Measurements from ENCODE around the gene COL11A1. TPM values are rescaled to one million over a fixed set of nuclear protein-coding genes. Genes with fewer than 3 reads are reported as not detected.

Gene COL11A1
- polyA plus RNA-seq (2013, experiment 1 of 2), result 11.3 TPM
- polyA plus RNA-seq (2013, experiment 2 of 2), result 10.9 TPM

DNA sequence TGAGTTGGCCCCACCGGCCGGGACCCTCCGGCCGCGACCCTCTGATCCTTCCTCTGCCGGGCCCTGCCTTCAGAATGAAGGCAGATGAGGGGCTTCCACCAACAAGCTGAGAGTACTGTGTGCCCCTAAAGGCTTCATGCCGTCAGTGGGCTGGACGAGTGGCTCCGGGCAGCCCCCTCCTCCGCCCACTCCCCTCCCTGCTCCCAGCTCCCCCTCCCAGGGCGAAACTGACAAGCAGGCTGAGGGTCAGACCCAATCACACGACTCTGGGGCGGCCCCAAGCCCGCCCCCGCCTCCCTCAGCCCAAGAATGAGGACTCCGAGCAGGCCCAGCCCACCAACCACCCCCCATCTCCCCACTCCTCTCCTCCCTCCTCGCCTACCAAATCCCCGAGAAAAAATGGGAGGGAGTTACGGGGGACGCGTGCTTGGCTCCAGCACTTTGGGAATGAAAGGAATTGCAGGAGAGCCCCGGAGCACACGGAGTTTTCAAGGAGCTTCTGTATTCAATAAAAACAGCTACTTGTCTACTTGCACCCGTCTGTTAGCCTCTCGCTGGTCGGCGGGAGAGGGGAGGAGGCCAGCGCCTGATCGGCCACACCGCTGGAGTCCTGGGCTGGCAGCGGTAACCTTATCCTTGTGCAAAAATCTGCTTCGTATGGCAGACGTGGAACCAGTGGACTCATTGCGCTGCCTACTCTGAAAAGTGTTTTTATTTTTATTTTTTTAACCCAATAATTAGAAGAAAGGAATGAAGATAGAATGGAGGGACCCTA lies at the start of gene COL11A1:
Gene COL11A1, minus strand, starts transcription at position 147 of the 775 bp plus-strand sequence. CDS start 344 bp downstream, outside the sequence.
- H2BK15ac ChIP-seq (replicated peaks; ENCODE audit: low read depth), result no peak within 1 kb of the TSS
- H3K23ac ChIP-seq (ENCODE audit: low read length), result no peak within 1 kb of the TSS
- no CpG with 5 or more reads among the region's 34 CpGs for WGBS (ENCODE audit: extremely low coverage, insufficient coverage, low lambda C conversion rate)
- no peak within 1 kb of the TSS for H4K5ac ChIP-seq (ENCODE audit: low read length)
- peak within 1 kb of the TSS; percentile 80 for H3K4me2 ChIP-seq (ENCODE audit: low read length)
- H3K36me3 ChIP-seq (ENCODE audit: control insufficient read depth, insufficient read depth, low read length), result no peaks in the 10 kb centered on the region
- H3K4me1 ChIP-seq (ENCODE audit: control insufficient read depth, low read depth, low read length), result no peaks in the 10 kb centered on the region
- peak within 1 kb of the TSS; percentile 89 for H3K56ac ChIP-seq (ENCODE audit: low read length)
- no peaks in the 10 kb centered on the region for H3K27me3 ChIP-seq (ENCODE audit: insufficient read depth, low read length, poor library complexity)
- H3K79me1 ChIP-seq (ENCODE audit: low read length), result no peaks in the 10 kb centered on the region
- peak within 1 kb of the TSS; percentile 82 for H3K4me3 ChIP-seq (ENCODE audit: low read length)
- H3K27ac ChIP-seq (ENCODE audit: low read depth, low read length), result peak within 1 kb of the TSS; percentile 92
- no peaks in the 10 kb centered on the region for H3K79me2 ChIP-seq (ENCODE audit: control insufficient read depth, insufficient read depth, low read length)
- H3K9ac ChIP-seq (ENCODE audit: low read length), result peak within 1 kb of the TSS; percentile 81
- H3K4ac ChIP-seq (ENCODE audit: low read depth, low read length), result no peak within 1 kb of the TSS
- peak; percentile 95 for DNase-seq
- H2BK120ac ChIP-seq (ENCODE audit: low read depth, low read length), result no peak within 1 kb of the TSS
- no peak within 1 kb of the TSS for H4K8ac ChIP-seq (ENCODE audit: low read depth, low read length)
- H2BK5ac ChIP-seq (ENCODE audit: low read length), result peak within 1 kb of the TSS; percentile 15
- peak within 1 kb of the TSS; percentile 56 for H3K18ac ChIP-seq (ENCODE audit: low read length)
- H2AK5ac ChIP-seq (ENCODE audit: low read length), result no peak within 1 kb of the TSS

DNA sequence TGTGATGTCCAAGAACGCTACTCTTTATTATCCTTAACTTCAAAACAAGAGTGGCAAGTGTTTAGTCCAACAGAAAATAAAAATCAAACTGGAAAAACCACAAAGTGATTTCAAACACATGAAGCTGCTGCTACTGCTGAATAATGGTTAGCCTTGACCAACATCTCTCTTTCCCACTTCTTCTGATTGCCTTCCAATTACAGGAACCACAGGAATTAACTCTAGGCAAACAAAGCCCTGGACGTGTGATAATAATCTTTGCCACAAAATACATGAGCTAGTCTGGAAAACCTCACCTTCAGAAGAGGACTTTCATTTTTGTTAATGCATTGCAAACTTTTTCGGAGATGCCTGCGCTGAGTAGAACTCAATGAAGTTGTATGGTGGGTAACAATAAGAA lies 48.6 kb upstream of the COL11A1 start:
- WGBS (ENCODE audit: extremely low coverage, insufficient coverage, low lambda C conversion rate), result no CpG with 5 or more reads among the region's 4 CpGs
- H2BK120ac ChIP-seq (ENCODE audit: low read depth, low read length), result no peak overlapping the region
- H2BK15ac ChIP-seq (replicated peaks; ENCODE audit: low read depth), result no peak overlapping the region
- no peak overlapping the region for H3K18ac ChIP-seq (ENCODE audit: low read length)
- H3K27me3 ChIP-seq (ENCODE audit: insufficient read depth, low read length, poor library complexity), result no peaks in the 10 kb centered on the region
- no peak overlapping the region for H3K4me2 ChIP-seq (ENCODE audit: low read length)
- no peaks in the 10 kb centered on the region for H3K79me2 ChIP-seq (ENCODE audit: control insufficient read depth, insufficient read depth, low read length)
- no peak overlapping the region for H3K23ac ChIP-seq (ENCODE audit: low read length)
- H3K9ac ChIP-seq (ENCODE audit: low read length), result no peak overlapping the region
- no peak overlapping the region for H3K4ac ChIP-seq (ENCODE audit: low read depth, low read length)
- no peak overlapping the region for H3K27ac ChIP-seq (ENCODE audit: low read depth, low read length)
- no peak overlapping the region for H4K8ac ChIP-seq (ENCODE audit: low read depth, low read length)
- no peaks in the 10 kb centered on the region for H3K4me1 ChIP-seq (ENCODE audit: control insufficient read depth, low read depth, low read length)
- no peak overlapping the region for H3K4me3 ChIP-seq (ENCODE audit: low read length)
- H2BK5ac ChIP-seq (ENCODE audit: low read length), result no peak overlapping the region
- DNase-seq, result no peak
- H4K5ac ChIP-seq (ENCODE audit: low read length), result no peak overlapping the region
- no peaks in the 10 kb centered on the region for H3K36me3 ChIP-seq (ENCODE audit: control insufficient read depth, insufficient read depth, low read length)
- no peaks in the 10 kb centered on the region for H3K79me1 ChIP-seq (ENCODE audit: low read length)
- H3K56ac ChIP-seq (ENCODE audit: low read length), result no peak overlapping the region
- no peak overlapping the region for H2AK5ac ChIP-seq (ENCODE audit: low read length)

DNA sequence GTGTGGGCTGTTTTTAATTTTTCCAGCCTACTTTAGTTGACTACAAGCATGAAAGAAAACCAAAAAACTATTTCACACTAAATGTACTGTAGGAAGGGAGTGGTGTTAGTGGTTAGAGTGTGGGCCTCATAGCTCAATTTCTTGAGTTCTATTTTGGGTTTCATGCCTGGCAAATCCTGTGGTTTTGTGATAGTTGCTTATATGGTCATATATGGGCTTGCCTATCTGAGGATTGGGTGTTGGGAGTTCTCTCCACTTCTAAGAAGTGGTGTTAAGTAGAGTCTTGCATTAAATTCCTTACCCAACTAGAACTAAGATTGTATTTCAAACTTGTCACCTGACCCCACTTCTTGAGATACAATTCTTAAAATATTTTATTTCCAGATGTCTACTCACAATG lies 37.8 kb upstream of the COL11A1 start:
- H3K79me2 ChIP-seq (ENCODE audit: control insufficient read depth, insufficient read depth, low read length), result no peaks in the 10 kb centered on the region
- H3K18ac ChIP-seq (ENCODE audit: low read length), result no peak overlapping the region
- no peak overlapping the region for H3K9ac ChIP-seq (ENCODE audit: low read length)
- no peak overlapping the region for H2BK120ac ChIP-seq (ENCODE audit: low read depth, low read length)
- H3K4me3 ChIP-seq (ENCODE audit: low read length), result no peak overlapping the region
- H2BK15ac ChIP-seq (replicated peaks; ENCODE audit: low read depth), result no peak overlapping the region
- no peak overlapping the region for H2BK5ac ChIP-seq (ENCODE audit: low read length)
- DNase-seq, result no peak
- no peak overlapping the region for H2AK5ac ChIP-seq (ENCODE audit: low read length)
- H3K27me3 ChIP-seq (ENCODE audit: insufficient read depth, low read length, poor library complexity), result no peaks in the 10 kb centered on the region
- H3K4me2 ChIP-seq (ENCODE audit: low read length), result no peak overlapping the region
- H4K8ac ChIP-seq (ENCODE audit: low read depth, low read length), result no peak overlapping the region
- H3K23ac ChIP-seq (ENCODE audit: low read length), result no peak overlapping the region
- H3K27ac ChIP-seq (ENCODE audit: low read depth, low read length), result no peak overlapping the region
- no peaks in the 10 kb centered on the region for H3K79me1 ChIP-seq (ENCODE audit: low read length)
- H4K5ac ChIP-seq (ENCODE audit: low read length), result no peak overlapping the region
- no peaks in the 10 kb centered on the region for H3K4me1 ChIP-seq (ENCODE audit: control insufficient read depth, low read depth, low read length)
- H3K4ac ChIP-seq (ENCODE audit: low read depth, low read length), result no peak overlapping the region
- no peaks in the 10 kb centered on the region for H3K36me3 ChIP-seq (ENCODE audit: control insufficient read depth, insufficient read depth, low read length)
- no peak overlapping the region for H3K56ac ChIP-seq (ENCODE audit: low read length)

DNA sequence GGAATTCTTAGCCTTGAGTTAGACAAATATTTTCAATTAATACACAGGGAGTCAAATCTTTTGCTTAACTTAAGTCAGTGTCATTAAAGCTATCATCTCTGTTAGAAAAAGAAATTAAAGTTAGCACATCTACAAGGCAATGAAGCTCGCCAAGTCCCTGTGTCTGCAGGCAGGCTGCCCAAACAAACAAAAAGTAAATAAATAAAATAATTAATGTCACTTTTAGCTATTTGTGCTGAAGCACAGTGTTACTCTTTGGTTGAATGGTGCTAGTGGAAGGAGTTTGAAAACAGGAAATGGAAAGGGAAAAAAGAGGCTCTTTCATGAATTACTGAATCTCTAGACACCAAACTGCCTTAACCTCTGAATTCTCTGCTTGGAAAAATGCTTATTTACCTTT lies 37.1 kb upstream of the COL11A1 start:
- DNase-seq, result no peak
- no peaks in the 10 kb centered on the region for H3K27me3 ChIP-seq (ENCODE audit: insufficient read depth, low read length, poor library complexity)
- no CpG with 5 or more reads among the region's 1 CpG for WGBS (ENCODE audit: extremely low coverage, insufficient coverage, low lambda C conversion rate)

GRCh38 chr1:103144681-103145080 lies 36.4 kb upstream of the COL11A1 start:
- Histone ChIP-seq H3K79me1 (ENCODE audit: low read length) (no peaks in the 10 kb centered on the region), H3K18ac (ENCODE audit: low read length) (no peak overlapping the region), H2BK120ac (ENCODE audit: low read depth, low read length) (no peak overlapping the region), H2BK5ac (ENCODE audit: low read length) (no peak overlapping the region), H3K27me3 (ENCODE audit: insufficient read depth, low read length, poor library complexity) (no peaks in the 10 kb centered on the region), H3K27ac (ENCODE audit: low read depth, low read length) (no peak overlapping the region), H2BK15ac (replicated peaks; ENCODE audit: low read depth) (no peak overlapping the region), H2AK5ac (ENCODE audit: low read length) (no peak overlapping the region), H3K4ac (ENCODE audit: low read depth, low read length) (no peak overlapping the region), H4K8ac (ENCODE audit: low read depth, low read length) (no peak overlapping the region), H3K9ac (ENCODE audit: low read length) (no peak overlapping the region), H3K23ac (ENCODE audit: low read length) (no peak overlapping the region), H3K56ac (ENCODE audit: low read length) (no peak overlapping the region), H3K36me3 (ENCODE audit: control insufficient read depth, insufficient read depth, low read length) (no peaks in the 10 kb centered on the region), H4K5ac (ENCODE audit: low read length) (no peak overlapping the region), H3K4me1 (ENCODE audit: control insufficient read depth, low read depth, low read length) (no peaks in the 10 kb centered on the region), H3K4me2 (ENCODE audit: low read length) (no peak overlapping the region), H3K79me2 (ENCODE audit: control insufficient read depth, insufficient read depth, low read length) (no peaks in the 10 kb centered on the region), H3K4me3 (ENCODE audit: low read length) (no peak overlapping the region)
- no CpG with 5 or more reads among the region's 2 CpGs for WGBS (ENCODE audit: extremely low coverage, insufficient coverage, low lambda C conversion rate)
- DNase-seq, result no peak

More for the DNA sequence above, 37.1 kb upstream of the COL11A1 start:
- H3K4me1 ChIP-seq (ENCODE audit: control insufficient read depth, low read depth, low read length), result no peaks in the 10 kb centered on the region
- no peak overlapping the region for H3K4me3 ChIP-seq (ENCODE audit: low read length)
- H3K4me2 ChIP-seq (ENCODE audit: low read length), result no peak overlapping the region
- no peaks in the 10 kb centered on the region for H3K79me1 ChIP-seq (ENCODE audit: low read length)
- no peaks in the 10 kb centered on the region for H3K36me3 ChIP-seq (ENCODE audit: control insufficient read depth, insufficient read depth, low read length)
- no peak overlapping the region for H2BK120ac ChIP-seq (ENCODE audit: low read depth, low read length)
- H3K56ac ChIP-seq (ENCODE audit: low read length), result no peak overlapping the region
- H3K79me2 ChIP-seq (ENCODE audit: control insufficient read depth, insufficient read depth, low read length), result no peaks in the 10 kb centered on the region
- H2BK15ac ChIP-seq (replicated peaks; ENCODE audit: low read depth), result no peak overlapping the region
- H2BK5ac ChIP-seq (ENCODE audit: low read length), result no peak overlapping the region
- no peak overlapping the region for H4K8ac ChIP-seq (ENCODE audit: low read depth, low read length)
- H3K9ac ChIP-seq (ENCODE audit: low read length), result no peak overlapping the region
- H3K4ac ChIP-seq (ENCODE audit: low read depth, low read length), result no peak overlapping the region
- no peak overlapping the region for H2AK5ac ChIP-seq (ENCODE audit: low read length)
- no peak overlapping the region for H3K27ac ChIP-seq (ENCODE audit: low read depth, low read length)
- H4K5ac ChIP-seq (ENCODE audit: low read length), result no peak overlapping the region
- no peak overlapping the region for H3K23ac ChIP-seq (ENCODE audit: low read length)
- no peak overlapping the region for H3K18ac ChIP-seq (ENCODE audit: low read length)

DNA sequence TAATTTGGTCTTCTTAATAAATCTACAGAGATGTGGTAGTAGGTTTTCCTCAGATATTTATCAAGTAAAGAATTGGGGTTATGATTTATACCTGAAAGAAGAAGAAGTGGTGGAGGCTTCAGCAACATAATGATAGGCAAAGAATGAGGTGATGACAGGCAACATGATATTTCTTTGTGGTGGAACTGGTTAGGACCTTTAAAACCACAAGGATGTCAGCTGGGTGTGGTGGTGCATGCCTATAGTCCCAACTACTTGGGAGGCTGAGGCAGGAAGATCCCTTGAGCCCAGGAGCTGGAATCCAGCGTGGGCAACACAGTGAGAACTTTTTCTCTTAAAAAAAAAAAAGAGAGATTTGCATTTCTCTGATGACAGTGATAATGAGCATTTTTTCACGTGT lies 34.1 kb upstream of the COL11A1 start:
- no peak overlapping the region for H2BK15ac ChIP-seq (replicated peaks; ENCODE audit: low read depth)
- H3K4me1 ChIP-seq (ENCODE audit: control insufficient read depth, low read depth, low read length), result no peaks in the 10 kb centered on the region
- no peak overlapping the region for H3K18ac ChIP-seq (ENCODE audit: low read length)
- H2BK5ac ChIP-seq (ENCODE audit: low read length), result no peak overlapping the region
- no peak for DNase-seq
- no peak overlapping the region for H3K27ac ChIP-seq (ENCODE audit: low read depth, low read length)
- H3K79me1 ChIP-seq (ENCODE audit: low read length), result no peaks in the 10 kb centered on the region
- H3K4me2 ChIP-seq (ENCODE audit: low read length), result no peak overlapping the region
- H3K36me3 ChIP-seq (ENCODE audit: control insufficient read depth, insufficient read depth, low read length), result no peaks in the 10 kb centered on the region
- no peak overlapping the region for H3K4me3 ChIP-seq (ENCODE audit: low read length)
- no peak overlapping the region for H2BK120ac ChIP-seq (ENCODE audit: low read depth, low read length)
- H3K23ac ChIP-seq (ENCODE audit: low read length), result no peak overlapping the region
- H3K56ac ChIP-seq (ENCODE audit: low read length), result no peak overlapping the region
- no peak overlapping the region for H4K5ac ChIP-seq (ENCODE audit: low read length)
- no peak overlapping the region for H2AK5ac ChIP-seq (ENCODE audit: low read length)
- no CpG with 5 or more reads among the region's 2 CpGs for WGBS (ENCODE audit: extremely low coverage, insufficient coverage, low lambda C conversion rate)
- H3K79me2 ChIP-seq (ENCODE audit: control insufficient read depth, insufficient read depth, low read length), result no peaks in the 10 kb centered on the region
- H3K9ac ChIP-seq (ENCODE audit: low read length), result no peak overlapping the region
- no peak overlapping the region for H4K8ac ChIP-seq (ENCODE audit: low read depth, low read length)
- H3K27me3 ChIP-seq (ENCODE audit: insufficient read depth, low read length, poor library complexity), result no peaks in the 10 kb centered on the region
- no peak overlapping the region for H3K4ac ChIP-seq (ENCODE audit: low read depth, low read length)

All from mesendoderm (in vitro differentiated cells).